PFSK-1 (cell line): ENCODE results near the gene EID3.

Source experiments
- FOXP2 ChIP-seq: optimal IDR thresholded peaks from 2 replicates; pipeline ENCODE3; 2011; ENCODE audit warnings: borderline replicate concordance, control low read depth, inconsistent platforms; ENCODE audit not compliant: insufficient read depth; ENCODE audit errors: extremely low read length, extremely low read depth
- POLR2AphosphoS5 ChIP-seq: IDR thresholded peaks from 2 replicates; pipeline ENCODE4 v1.6.1; 2012; ENCODE audit warnings: low read depth, mild to moderate bottlenecking, control low read depth, low read length, moderate library complexity
- SIN3A ChIP-seq: IDR thresholded peaks from 2 replicates; pipeline ENCODE4 v1.6.1; 2012; ENCODE audit warnings: mild to moderate bottlenecking, low read length, moderate library complexity, borderline replicate concordance; ENCODE audit not compliant: insufficient read depth
- TF ChIP-seq, protein P1 (sequence below), 2 experiments: IDR thresholded peaks; 2 replicates each; pipeline versions ENCODE4 v1.6.1 to v1.8.0; 2011 to 2012; ENCODE audit warnings: low read depth in 2 of 2, low read length in 2 of 2, control low read depth in 1 of 2, inconsistent platforms in 1 of 2, mild to moderate bottlenecking in 1 of 2, moderate library complexity in 1 of 2; ENCODE audit not compliant: insufficient read depth in 1 of 2

GRCh38 chr12:104334581-104334980 is 31.0 kb downstream of the EID3 start:
- no peak for TF ChIP-seq SIN3A
- TF ChIP-seq, protein P1, sequence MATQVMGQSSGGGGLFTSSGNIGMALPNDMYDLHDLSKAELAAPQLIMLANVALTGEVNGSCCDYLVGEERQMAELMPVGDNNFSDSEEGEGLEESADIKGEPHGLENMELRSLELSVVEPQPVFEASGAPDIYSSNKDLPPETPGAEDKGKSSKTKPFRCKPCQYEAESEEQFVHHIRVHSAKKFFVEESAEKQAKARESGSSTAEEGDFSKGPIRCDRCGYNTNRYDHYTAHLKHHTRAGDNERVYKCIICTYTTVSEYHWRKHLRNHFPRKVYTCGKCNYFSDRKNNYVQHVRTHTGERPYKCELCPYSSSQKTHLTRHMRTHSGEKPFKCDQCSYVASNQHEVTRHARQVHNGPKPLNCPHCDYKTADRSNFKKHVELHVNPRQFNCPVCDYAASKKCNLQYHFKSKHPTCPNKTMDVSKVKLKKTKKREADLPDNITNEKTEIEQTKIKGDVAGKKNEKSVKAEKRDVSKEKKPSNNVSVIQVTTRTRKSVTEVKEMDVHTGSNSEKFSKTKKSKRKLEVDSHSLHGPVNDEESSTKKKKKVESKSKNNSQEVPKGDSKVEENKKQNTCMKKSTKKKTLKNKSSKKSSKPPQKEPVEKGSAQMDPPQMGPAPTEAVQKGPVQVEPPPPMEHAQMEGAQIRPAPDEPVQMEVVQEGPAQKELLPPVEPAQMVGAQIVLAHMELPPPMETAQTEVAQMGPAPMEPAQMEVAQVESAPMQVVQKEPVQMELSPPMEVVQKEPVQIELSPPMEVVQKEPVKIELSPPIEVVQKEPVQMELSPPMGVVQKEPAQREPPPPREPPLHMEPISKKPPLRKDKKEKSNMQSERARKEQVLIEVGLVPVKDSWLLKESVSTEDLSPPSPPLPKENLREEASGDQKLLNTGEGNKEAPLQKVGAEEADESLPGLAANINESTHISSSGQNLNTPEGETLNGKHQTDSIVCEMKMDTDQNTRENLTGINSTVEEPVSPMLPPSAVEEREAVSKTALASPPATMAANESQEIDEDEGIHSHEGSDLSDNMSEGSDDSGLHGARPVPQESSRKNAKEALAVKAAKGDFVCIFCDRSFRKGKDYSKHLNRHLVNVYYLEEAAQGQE (IDR thresholded peaks at IDR 0.05; ENCODE audit: insufficient read depth in 1 of 2, low read depth in 2 of 2, low read length in 2 of 2): no peak
- TF ChIP-seq POLR2AphosphoS5: no peak
- TF ChIP-seq FOXP2: no peak
